ENCODE results near the gene F2.

DNA sequence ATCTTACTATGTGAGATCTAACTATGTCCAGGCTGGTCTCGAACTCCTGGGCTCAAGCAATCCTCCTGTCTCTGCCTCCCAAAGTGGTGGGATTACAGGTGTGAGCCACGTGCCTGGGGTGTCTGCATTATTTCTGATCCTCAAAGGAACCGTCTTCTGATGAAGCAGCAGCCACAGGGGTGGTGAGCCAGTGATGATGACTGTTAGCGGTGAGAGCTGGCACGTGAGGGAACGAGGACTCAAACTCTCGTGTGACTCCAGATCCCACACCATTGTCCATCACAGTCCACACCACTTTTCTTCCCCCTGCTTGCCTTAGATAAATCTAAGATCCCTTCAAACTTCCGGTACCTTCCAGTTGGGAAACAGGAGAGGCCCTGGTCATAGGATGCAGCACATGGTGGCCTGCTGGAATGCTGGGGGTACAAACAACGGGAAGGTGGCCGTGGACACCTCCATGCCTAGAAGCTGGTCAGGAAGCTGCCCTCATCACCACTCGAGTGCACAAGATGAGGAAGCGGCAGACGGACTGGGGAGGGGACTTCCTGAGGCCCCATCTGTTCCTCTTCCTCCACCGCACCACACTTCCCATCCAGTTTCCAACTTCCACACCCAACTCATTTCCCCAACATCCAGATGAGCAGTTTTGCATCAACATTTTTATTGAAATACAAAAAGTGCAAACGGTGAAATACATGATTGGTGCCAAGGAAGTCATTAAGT lies 42.4 kb upstream of the F2 start:
- no peak for TF ChIP-seq CTCF (conservative IDR thresholded peaks at IDR 0.05; ENCODE audit: low read length)
- TF ChIP-seq EZH2phosphoT487 (IDR thresholded peaks at IDR 0.05; ENCODE audit: borderline replicate concordance): no peak

All from Loucy (cell line).